NOMO-1 (cell line): ENCODE results near the gene RASL11A.
"Not testable (repeated sequence)": the region's sequence is repeated elsewhere in the genome, so short reads cannot be mapped to it uniquely, and the experiment has no call there.

ENCODE experiments used
- DNase-seq, 2 experiments: peaks; one replicate each; lab custom pipeline; 2025; ENCODE audit not compliant: unreplicated experiment in 2 of 2; lab: John Stamatoyannopoulos, UW

Gene RASL11A

GRCh38 chr13:27296496-27296895, 25.9 kb downstream of the RASL11A start:
- DNase-seq, result no peak

GRCh38 chr13:27298849-27299248, 28.2 kb downstream of the RASL11A start:
- DNase-seq, result no peak

- DNase-seq, result not testable (repeated sequence)
Measured at GRCh38 chr13:27300406-27300805, 29.8 kb downstream of the RASL11A start.

GRCh38 chr13:27300941-27301586, 30.4 kb downstream of the RASL11A start:
- no peak for DNase-seq

- DNase-seq, result peak in 1 of 2 experiments; percentile 86
Measured at GRCh38 chr13:27302643-27303262, 32.1 kb downstream of the RASL11A start.

GRCh38 chr13:27304099-27304498, 33.5 kb downstream of the RASL11A start:
- no peak for DNase-seq

GRCh38 chr13:27304611-27305010, 34.0 kb downstream of the RASL11A start:
- DNase-seq, result no peak

GRCh38 chr13:27306364-27306763, 35.7 kb downstream of the RASL11A start:
- DNase-seq, result no peak

- DNase-seq, result no peak
Measured at GRCh38 chr13:27308941-27309340, 38.3 kb downstream of the RASL11A start.

- no peak for DNase-seq
Measured at GRCh38 chr13:27309401-27309958, 38.9 kb downstream of the RASL11A start.

- DNase-seq, result no peak
Measured at GRCh38 chr13:27309967-27310598, 39.5 kb downstream of the RASL11A start.

GRCh38 chr13:27310946-27311345, 40.3 kb downstream of the RASL11A start:
- DNase-seq, result no peak

- DNase-seq, result no peak
Measured at GRCh38 chr13:27311518-27312210, 41.0 kb downstream of the RASL11A start.

GRCh38 chr13:27313770-27314169, 43.1 kb downstream of the RASL11A start:
- DNase-seq, result no peak

GRCh38 chr13:27319404-27319803, 48.8 kb downstream of the RASL11A start:
- DNase-seq, result no peak

- DNase-seq, result no peak
Measured at GRCh38 chr13:27321468-27322431, 51.1 kb downstream of the RASL11A start.

GRCh38 chr13:27322443-27322842, 51.8 kb downstream of the RASL11A start:
- not testable (repeated sequence) for DNase-seq
